ENCODE data around the gene POMT1.
"Not testable (repeated sequence)": the region's sequence is repeated elsewhere in the genome, so short reads cannot be mapped to it uniquely, and the experiment has no call there.

Gene POMT1, protein sequence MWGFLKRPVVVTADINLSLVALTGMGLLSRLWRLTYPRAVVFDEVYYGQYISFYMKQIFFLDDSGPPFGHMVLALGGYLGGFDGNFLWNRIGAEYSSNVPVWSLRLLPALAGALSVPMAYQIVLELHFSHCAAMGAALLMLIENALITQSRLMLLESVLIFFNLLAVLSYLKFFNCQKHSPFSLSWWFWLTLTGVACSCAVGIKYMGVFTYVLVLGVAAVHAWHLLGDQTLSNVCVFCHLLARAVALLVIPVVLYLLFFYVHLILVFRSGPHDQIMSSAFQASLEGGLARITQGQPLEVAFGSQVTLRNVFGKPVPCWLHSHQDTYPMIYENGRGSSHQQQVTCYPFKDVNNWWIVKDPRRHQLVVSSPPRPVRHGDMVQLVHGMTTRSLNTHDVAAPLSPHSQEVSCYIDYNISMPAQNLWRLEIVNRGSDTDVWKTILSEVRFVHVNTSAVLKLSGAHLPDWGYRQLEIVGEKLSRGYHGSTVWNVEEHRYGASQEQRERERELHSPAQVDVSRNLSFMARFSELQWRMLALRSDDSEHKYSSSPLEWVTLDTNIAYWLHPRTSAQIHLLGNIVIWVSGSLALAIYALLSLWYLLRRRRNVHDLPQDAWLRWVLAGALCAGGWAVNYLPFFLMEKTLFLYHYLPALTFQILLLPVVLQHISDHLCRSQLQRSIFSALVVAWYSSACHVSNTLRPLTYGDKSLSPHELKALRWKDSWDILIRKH

DNA sequence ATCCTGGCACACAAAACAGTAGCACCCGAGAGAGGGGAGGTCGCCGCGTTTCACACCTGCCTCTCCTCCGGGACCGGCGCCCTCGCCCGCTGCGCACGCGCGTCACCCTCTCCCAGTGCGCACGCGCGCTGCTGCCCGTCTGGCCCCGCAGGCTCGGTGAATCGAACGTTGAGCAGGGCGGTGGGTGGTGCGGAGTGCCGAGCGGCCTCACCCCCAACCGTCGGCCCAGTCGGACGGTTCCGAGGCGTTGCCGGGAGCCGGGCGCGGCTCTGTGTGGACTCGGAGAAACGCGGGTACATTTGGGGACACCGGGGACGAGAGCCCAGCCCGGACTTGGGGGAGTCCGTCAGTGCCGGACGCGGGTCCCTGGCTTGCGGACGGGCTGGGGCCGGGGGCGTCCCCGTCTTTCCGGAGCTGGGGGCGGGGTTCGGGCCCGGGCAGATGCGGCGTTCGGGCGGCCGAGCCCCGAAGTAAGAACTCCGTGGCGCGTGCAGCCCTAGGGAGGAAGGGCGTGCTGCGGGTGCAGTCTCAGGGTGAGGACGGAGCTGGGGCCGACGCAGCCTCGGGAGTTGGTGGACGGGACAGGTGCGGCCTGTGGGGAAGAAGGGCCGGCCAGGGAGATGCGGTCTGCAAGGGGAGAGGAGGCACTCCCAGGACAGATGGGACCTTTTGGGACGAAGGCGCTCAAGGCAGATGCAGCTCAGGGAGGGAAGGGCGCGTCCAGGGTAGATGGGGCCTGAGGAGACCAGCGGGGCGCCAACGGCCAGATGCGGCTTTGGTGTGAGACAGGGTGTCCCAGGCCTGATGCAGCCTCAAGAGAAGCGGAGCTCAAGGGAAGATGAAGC, at the start of gene POMT1:
Gene POMT1, plus strand, starts transcription at position 138 of the 845 bp plus-strand sequence. CDS start 1,301 bp downstream, outside the sequence.
- peak; percentile 86 for DNase-seq

DNA sequence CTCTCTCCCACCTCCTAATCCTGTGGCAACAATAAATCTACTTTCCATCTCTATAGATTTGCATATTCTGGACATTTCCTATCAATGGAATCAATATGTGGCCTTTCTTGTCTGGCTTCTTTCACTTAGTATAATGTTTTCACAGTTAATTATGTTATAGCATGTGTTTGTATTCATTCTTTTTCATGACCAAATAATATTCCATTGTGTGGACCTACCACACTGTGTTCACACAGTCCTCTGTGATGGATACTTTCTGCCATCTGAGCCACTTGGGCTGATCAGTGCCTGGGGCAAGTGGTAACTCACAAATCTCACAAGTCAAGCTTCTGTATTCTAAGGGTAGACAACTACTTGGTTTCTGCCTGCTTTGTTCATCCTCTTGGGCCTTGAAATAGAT, 48.7 kb upstream of the POMT1 start:
- no peak for DNase-seq

- not testable (repeated sequence) for DNase-seq
Observed at GRCh38 chr9:131455655-131456054, 47.1 kb upstream of the POMT1 start.

DNA sequence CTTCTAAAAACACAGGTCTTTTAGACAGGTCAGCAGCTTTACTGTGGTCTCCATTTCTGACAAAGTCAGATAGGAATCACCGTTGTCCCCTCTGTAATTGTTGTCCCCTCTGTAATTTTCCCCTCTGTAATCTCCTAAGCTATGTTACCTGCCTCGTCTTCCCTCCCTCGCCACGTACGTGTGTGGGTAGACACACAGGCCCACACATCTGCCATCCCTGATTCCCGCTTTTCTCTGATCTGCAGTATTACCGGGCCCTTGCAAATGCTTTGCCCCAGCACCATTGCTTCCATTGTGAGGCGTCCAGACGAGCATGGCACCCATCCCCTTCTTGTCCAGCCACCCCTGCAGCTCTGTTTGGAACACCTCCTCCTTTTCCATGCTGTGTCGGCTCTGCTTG, 45.0 kb upstream of the POMT1 start:
- DNase-seq = no peak

DNA sequence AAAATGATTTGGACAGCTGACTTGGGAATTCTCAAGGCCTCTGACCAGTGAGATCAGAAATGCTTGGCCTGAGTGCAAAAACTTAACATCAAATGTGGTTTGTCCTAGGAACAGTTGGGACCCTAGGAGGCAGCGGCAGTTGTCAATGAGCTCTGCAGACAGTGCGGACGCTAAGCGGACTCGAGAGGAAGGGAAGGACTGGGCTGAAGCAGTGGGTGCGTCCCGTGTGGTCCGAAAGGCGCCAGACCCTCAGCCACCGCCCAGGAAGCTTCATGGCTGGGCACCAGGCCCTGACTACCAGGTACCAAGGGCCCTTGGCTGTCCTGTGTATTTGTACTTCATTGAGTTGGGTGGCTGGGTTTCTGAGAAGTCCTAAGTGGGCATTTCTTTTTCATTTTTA, 43.7 kb upstream of the POMT1 start:
- DNase-seq = no peak

DNA sequence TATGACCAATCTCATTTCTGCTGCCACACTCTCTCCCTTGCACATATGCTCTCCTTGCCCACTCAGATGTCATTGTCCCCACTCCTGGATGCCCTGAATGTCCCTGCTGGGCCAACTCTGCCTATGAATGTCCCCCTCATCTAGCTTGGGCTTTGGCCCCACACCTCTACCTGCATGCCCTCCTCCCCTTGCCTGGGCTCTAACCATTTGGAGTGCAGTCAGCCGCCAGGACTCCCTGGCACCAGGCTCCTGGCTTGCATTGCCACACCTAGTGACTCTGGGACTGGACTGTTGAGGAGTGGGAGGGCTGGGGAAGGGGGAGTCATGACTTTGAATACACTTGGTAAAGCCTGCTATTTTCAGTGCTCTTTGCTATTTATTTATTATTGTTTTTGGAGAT, 41.6 kb upstream of the POMT1 start:
- no peak for DNase-seq

GRCh38 chr9:131464354-131465000, 38.2 kb upstream of the POMT1 start:
- DNase-seq = no peak

- no peak for DNase-seq
Observed at GRCh38 chr9:131465401-131465800, 37.3 kb upstream of the POMT1 start.

DNA sequence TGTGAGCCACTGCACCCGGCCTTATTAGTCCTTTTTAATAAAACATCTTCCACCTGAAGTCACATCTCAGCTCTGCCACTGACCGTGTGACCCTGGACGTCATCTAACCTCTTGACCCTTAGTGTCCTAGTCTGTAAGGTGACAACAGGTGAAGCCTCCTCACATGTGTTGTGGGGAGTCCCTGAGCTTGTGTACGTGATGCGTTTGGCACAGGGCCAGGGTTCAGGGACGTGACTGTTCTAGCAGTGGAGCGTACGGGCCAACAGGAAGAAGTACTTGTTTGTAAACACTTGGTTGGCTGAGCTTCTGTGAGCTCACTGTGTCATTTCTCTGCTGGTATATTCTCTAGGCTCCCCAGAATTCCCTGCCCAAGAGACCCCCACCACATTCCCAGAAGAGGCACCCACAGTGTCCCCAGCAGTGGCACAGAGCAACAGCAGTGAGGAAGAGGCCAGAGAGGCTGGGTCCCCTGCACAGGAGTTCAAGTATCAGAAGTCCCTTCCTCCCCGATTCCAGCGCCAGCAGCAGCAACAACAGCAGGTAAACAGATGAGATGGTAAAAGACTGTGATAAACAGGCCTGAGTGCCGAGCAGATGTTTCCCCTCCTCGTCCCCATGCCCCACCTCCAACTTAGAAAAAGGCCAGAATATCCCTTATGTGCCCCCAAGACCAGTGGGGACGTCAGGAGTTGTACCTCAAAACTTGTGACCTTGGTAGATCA, 35.3 kb upstream of the POMT1 start:
- DNase-seq = no peak

DNA sequence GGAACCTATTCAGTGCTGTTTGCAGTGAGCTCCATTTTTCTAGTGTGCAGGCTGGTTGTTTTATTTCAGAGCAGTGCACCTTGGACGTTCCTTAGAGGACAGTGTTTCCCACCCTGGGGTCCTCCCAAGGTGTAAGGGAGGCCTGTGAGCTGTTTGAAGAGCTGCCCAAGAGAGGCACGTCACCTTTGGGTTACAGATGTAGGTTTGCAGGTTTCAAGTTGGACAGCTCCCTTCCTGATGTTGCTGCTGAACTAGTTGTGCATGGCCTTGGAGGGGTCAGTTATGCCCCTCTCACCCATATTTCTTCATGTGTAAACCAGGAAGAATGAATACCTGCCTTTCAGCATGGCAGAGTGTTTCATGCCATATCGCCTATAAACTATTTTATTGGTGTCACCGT, 34.7 kb upstream of the POMT1 start:
- no peak for DNase-seq

GRCh38 chr9:131469356-131469755, 33.4 kb upstream of the POMT1 start:
- DNase-seq = no peak

- no peak for DNase-seq
Observed at GRCh38 chr9:131469951-131470350, 32.8 kb upstream of the POMT1 start.

GRCh38 chr9:131470581-131470991, 32.1 kb upstream of the POMT1 start:
- DNase-seq = no peak

- DNase-seq = not testable (repeated sequence)
Observed at GRCh38 chr9:131472085-131472484, 30.6 kb upstream of the POMT1 start.

GRCh38 chr9:131473198-131473885, 29.4 kb upstream of the POMT1 start:
- DNase-seq = no peak

DNA sequence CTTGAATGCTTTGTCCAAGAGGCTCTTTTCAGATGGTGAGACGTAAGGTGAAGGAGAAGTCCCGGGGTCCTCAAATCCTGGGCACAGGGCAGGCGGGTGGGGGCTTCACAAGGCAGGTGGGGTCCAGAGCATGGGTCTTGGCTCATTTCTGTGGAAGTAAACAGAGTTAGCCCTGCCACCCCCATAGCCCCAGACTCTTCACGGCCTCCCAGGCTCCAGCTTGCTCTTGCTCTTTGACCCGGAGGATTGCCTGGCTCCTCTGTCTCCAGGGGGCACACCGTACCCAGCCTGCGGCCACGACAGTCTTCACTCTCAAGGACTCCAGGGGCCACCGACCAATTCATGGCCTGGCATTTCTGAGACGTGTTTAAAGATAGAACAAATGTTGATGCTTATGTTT, 28.8 kb upstream of the POMT1 start:
- DNase-seq = no peak

DNA sequence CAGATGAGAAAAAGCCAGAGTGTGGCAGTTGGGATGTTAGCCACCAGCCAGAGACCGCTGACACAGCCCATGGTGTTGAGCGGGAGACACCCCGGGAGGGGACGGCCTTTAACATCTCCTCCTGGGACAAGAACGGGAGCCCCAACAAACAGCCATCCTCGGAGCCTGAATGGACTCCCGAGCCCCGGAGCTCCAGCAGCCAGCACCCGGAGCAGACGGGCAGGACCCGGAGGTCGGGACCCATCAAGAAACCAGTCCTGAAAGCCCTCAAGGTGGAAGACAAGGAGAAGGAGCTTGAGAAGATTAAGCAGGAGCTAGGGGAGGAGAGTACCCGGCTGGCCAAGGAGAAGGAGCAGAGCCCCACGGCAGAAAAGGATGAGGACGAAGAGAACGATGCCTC, 28.0 kb upstream of the POMT1 start:
- DNase-seq = no peak

DNA sequence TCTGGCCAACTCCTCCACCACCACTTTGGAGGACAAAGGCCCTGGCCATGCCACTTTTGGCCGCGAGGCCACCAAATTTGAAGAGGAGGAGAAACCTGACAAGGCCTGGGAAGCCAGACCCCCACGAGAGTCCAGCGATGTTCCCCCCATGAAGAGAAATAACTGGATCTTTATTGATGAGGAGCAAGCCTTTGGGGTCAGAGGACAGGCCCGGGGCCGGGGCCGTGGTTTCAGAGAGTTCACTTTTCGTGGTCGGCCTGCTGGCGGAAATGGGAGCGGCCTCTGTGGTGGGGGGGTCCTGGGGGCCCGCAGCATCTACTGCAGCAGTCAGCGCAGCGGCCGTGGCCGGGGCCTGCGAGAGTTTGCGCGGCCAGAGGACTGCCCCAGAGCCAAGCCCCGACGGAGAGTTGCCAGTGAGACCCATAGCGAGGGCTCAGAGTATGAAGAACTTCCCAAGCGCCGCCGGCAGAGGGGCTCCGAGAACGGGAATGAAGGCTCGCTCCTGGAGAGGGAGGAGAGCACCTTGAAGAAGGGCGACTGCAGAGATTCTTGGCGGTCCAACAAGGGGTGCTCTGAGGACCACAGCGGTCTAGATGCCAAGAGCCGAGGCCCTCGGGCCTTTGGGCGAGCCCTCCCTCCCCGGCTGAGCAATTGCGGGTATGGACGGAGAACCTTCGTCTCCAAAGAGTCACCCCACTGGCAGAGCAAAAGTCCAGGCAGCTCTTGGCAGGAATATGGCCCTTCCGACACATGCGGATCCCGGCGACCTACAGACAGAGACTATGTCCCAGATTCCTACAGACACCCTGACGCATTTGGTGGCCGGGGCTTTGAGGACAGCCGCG, 27.4 kb upstream of the POMT1 start:
- no peak for DNase-seq

- no peak for DNase-seq
Observed at GRCh38 chr9:131475956-131476776, 26.6 kb upstream of the POMT1 start.
